ENCODE results near the gene SURF2. TPM values are rescaled to one million over a fixed set of nuclear protein-coding genes. Genes with fewer than 3 reads are reported as not detected.

The SURF2 gene
- total and polyA plus RNA-seq, 9 of the 15 experiments (the other 6 are each of a cell fraction or from before 2014, with no cell fraction given): 5.5 to 82.5 (median 21.3) TPM

DNA sequence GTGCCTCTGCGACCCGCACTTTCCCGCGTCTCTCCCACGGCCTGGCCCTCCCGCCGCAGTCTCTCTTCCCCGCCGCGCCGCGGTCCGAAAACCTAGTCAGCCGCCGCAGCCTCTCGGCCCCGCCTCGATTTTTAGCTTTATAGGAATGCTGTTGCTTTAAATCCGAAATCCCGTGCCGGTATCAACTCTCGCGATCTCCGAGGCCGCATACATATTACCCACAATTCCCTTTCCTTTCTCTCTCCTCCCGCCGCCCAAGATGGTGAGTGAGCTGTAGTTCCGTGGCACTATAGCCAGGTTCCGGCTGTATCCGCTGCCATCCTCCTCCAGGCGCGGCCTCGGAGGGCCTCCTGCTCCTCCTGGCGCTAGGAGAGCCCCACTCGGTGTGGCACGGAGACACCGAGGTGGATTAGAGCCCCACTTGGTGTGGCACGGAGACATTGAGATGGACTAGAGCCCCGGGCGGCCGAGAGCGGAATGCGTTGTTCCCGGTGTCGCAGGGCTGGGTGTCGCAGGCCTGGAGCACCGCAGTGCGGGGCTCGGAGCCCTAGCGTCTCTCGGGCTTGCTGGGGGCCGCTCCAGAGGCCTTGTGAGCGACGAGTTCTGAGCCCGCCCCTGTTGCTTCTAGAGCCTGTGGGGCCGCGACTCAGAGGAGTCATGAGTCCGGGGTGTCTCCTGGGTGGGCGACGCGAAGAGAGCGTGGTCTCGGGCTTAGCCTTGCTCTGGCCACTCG, 8.2 kb upstream of the SURF2 start, which contains the start of the genes MED22 and RPL7A (continued):
- peak; percentile 56; the same call in 1 of the 2 replicates for TF ChIP-seq ATF6 (CRISPR knock-in tag; IDR thresholded peaks at IDR 0.05)
- TF ChIP-seq ARID4B (CRISPR knock-in tag; IDR thresholded peaks at IDR 0.05): peak; percentile 86
- TF ChIP-seq PHF8 (IDR thresholded peaks at IDR 0.05; ENCODE audit: borderline replicate concordance, low read length): peak; percentile 96
- 0 out of 2 replicates have a peak, but pooled peaks have one; percentile 27 for TF ChIP-seq EGR1 (conservative IDR thresholded peaks at IDR 0.05)
- TF ChIP-seq ZNF431 (CRISPR knock-in tag; IDR thresholded peaks at IDR 0.05): no peak
- TF ChIP-seq ZNF695 (CRISPR knock-in tag; IDR thresholded peaks at IDR 0.05): no peak; the same call in 1 of the 2 replicates
- TF ChIP-seq EWSR1 (IDR thresholded peaks at IDR 0.05; ENCODE audit: borderline replicate concordance, low read depth, partially characterized antibody): no peak
- TF ChIP-seq, protein P1, sequence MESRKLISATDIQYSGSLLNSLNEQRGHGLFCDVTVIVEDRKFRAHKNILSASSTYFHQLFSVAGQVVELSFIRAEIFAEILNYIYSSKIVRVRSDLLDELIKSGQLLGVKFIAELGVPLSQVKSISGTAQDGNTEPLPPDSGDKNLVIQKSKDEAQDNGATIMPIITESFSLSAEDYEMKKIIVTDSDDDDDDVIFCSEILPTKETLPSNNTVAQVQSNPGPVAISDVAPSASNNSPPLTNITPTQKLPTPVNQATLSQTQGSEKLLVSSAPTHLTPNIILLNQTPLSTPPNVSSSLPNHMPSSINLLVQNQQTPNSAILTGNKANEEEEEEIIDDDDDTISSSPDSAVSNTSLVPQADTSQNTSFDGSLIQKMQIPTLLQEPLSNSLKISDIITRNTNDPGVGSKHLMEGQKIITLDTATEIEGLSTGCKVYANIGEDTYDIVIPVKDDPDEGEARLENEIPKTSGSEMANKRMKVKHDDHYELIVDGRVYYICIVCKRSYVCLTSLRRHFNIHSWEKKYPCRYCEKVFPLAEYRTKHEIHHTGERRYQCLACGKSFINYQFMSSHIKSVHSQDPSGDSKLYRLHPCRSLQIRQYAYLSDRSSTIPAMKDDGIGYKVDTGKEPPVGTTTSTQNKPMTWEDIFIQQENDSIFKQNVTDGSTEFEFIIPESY (CRISPR knock-in tag; IDR thresholded peaks at IDR 0.05): no peak
- no peak for TF ChIP-seq NR2C2 (CRISPR knock-in tag; IDR thresholded peaks at IDR 0.05)
- TF ChIP-seq NR2C2 (tag; IDR thresholded peaks at IDR 0.05): peak; percentile 23
- TF ChIP-seq NFIC (IDR thresholded peaks at IDR 0.05): peak; percentile 76
- peak; percentile 38; the same call in 1 of the 2 replicates for TF ChIP-seq LARP7 (IDR thresholded peaks at IDR 0.05)
- TF ChIP-seq CTBP1 (IDR thresholded peaks at IDR 0.05; ENCODE audit: borderline replicate concordance): peak; percentile 58; the same call in 1 of the 2 replicates
- TF ChIP-seq HSF4 (CRISPR knock-in tag; IDR thresholded peaks at IDR 0.05; ENCODE audit: borderline replicate concordance): no peak
- TF ChIP-seq NFRKB (IDR thresholded peaks at IDR 0.05; ENCODE audit: low read depth): peak; percentile 94
- no peak for TF ChIP-seq ILF3 (IDR thresholded peaks at IDR 0.05; ENCODE audit: borderline replicate concordance)
- peak; percentile 86 for TF ChIP-seq ZBTB17 (CRISPR knock-in tag; IDR thresholded peaks at IDR 0.05)
- no peak for TF ChIP-seq MCM2 (IDR thresholded peaks at IDR 0.05; ENCODE audit: low read depth)
- TF ChIP-seq GTF2A2 (tag; IDR thresholded peaks at IDR 0.05): peak; percentile 59; the same call in 1 of the 2 replicates
- TF ChIP-seq PHF20 (IDR thresholded peaks at IDR 0.05; ENCODE audit: partially characterized antibody): peak; percentile 89
- TF ChIP-seq SLC30A9 (CRISPR knock-in tag; IDR thresholded peaks at IDR 0.05): no peak
- TF ChIP-seq NFATC3 (IDR thresholded peaks at IDR 0.05): 0 out of 2 replicates have a peak, but pooled peaks have one; percentile 62
